Hepatocyte (in vitro differentiated cells): ENCODE results near the gene C2orf92. TPM values are rescaled to one million over a fixed set of nuclear protein-coding genes. Genes with fewer than 3 reads are reported as not detected.

Source experiments
- DNase-seq: peaks from one replicate; pipeline ENCODE4 v3.0.0-alpha.2; 2016; ENCODE audit warnings: low spot score
- H2AFZ ChIP-seq: fragments of 200-600 bp; sonication (generic); 2 replicates; pipeline ENCODE4 v1.6.0; 2016; ENCODE audit warnings: antibody characterized with exemption, mild to moderate bottlenecking
- H3K27ac ChIP-seq: fragments of 200-600 bp; sonication (generic); 2 replicates; pipeline ENCODE4 v1.5.1; 2016; ENCODE audit warnings: mild to moderate bottlenecking
- H3K27me3 ChIP-seq: fragments of 200-600 bp; sonication (generic); 2 replicates; pipeline ENCODE4 v1.6.1; 2016
- H3K36me3 ChIP-seq: fragments of 200-600 bp; sonication (generic); replicated peaks from 2 replicates; pipeline ENCODE4 v1.5.1; 2016; ENCODE audit warnings: low read depth; ENCODE audit not compliant: insufficient read depth
- H3K4me1 ChIP-seq: fragments of 200-600 bp; sonication (generic); 2 replicates; pipeline ENCODE4 v1.5.1; 2016; ENCODE audit warnings: mild to moderate bottlenecking, moderate library complexity; ENCODE audit not compliant: insufficient read depth
- H3K4me2 ChIP-seq: fragments of 200-600 bp; sonication (generic); 2 replicates; pipeline ENCODE4 v1.6.0; 2016
- H3K4me3 ChIP-seq: fragments of 200-600 bp; sonication (generic); 2 replicates; pipeline ENCODE4 v1.5.1; 2016; ENCODE audit warnings: mild to moderate bottlenecking
- H3K79me2 ChIP-seq: fragments of 200-600 bp; sonication (generic); 2 replicates; pipeline ENCODE4 v1.6.0; 2017; ENCODE audit warnings: mild to moderate bottlenecking
- H3K9me2 ChIP-seq: fragments of 200-600 bp; sonication (generic); replicated peaks from 2 replicates; pipeline ENCODE4 v1.6.0; 2017; ENCODE audit warnings: mild to moderate bottlenecking; ENCODE audit not compliant: insufficient read depth
- H3K9me3 ChIP-seq: fragments of 200-600 bp; sonication (generic); 2 replicates; pipeline ENCODE4 v1.5.1; 2016; ENCODE audit warnings: low read depth, mild to moderate bottlenecking
- H4K20me1 ChIP-seq: fragments of 200-600 bp; sonication (generic); 2 replicates; pipeline ENCODE4 v1.6.0; 2016; ENCODE audit warnings: mild to moderate bottlenecking; ENCODE audit not compliant: insufficient read depth, poor library complexity, severe bottlenecking
- CTCF ChIP-seq: fragments of 200-600 bp; sonication (generic); IDR thresholded peaks from 2 replicates; pipeline ENCODE4 v1.5.1; 2016; ENCODE audit warnings: antibody characterized with exemption, mild to moderate bottlenecking; ENCODE audit not compliant: poor library complexity
- EZH2 ChIP-seq: fragments of 200-600 bp; sonication (generic); IDR thresholded peaks from 2 replicates; pipeline ENCODE4 v1.6.1; 2016; ENCODE audit warnings: antibody characterized with exemption, mild to moderate bottlenecking, borderline replicate concordance
- EZH2phosphoT487 ChIP-seq: fragments of 200-600 bp; sonication (generic); IDR thresholded peaks from one replicate; pipeline ENCODE4 v1.6.1; 2018; ENCODE audit warnings: antibody characterized with exemption, mild to moderate bottlenecking, low read depth, moderate library complexity; ENCODE audit not compliant: unreplicated experiment, severe bottlenecking
- WGBS: methylation state at CpG from one replicate; pipeline ENCODE4 v1.1.6; 2016; ENCODE audit warnings: low lambda C conversion rate; ENCODE audit errors: missing lambda C conversion rate; 5-methylcytosine and 5-hydroxymethylcytosine counted together
- polyA plus RNA-seq: library from polyadenylated mRNA; unstranded; fragments of >200 nt; fragmentation: Nextera tagmentation; extraction: Ambion mirVana; gene quantifications from 2 replicates; pipeline ENCODE4 v1.2.1, GENCODE V29; 2016
- total RNA-seq: library from RNA; depleted of rRNA; stranded (reverse); fragments of >200 nt; gene quantifications from 2 replicates; pipeline ENCODE4 v1.2.3, GENCODE V29; 2014

Gene C2orf92
- total and polyA plus RNA-seq, 2 experiments from 2014 or later, result 2.1 to 4.5 TPM

- Histone ChIP-seq H3K4me3 (no peak overlapping the region), H3K4me2 (no peak overlapping the region), H4K20me1 (no peaks in the 10 kb centered on the region), H3K79me2 (no peaks in the 10 kb centered on the region), H3K9me3 (no peaks in the 10 kb centered on the region), H3K27me3 (no peaks in the 10 kb centered on the region), H3K27ac (no peak overlapping the region), H2AFZ (no peak overlapping the region), H3K9me2 (no peaks in the 10 kb centered on the region), H3K36me3 (no peaks in the 10 kb centered on the region), H3K4me1 (no peaks in the 10 kb centered on the region)
- no peak for TF ChIP-seq EZH2
- TF ChIP-seq EZH2phosphoT487, result no peak
- no peak for TF ChIP-seq CTCF
- DNase-seq, result no peak
- 96% methylated on average over 35 of the region's 41 CpGs for WGBS
Observed at GRCh38 chr2:97724073-97724410, 54.5 kb downstream of the C2orf92 start.

- Histone ChIP-seq H3K4me2 (no peak overlapping the region), H3K9me3 (no peaks in the 10 kb centered on the region), H3K27me3 (no peaks in the 10 kb centered on the region), H3K79me2 (no peaks in the 10 kb centered on the region), H3K9me2 (no peaks in the 10 kb centered on the region), H3K4me1 (no peaks in the 10 kb centered on the region), H3K4me3 (no peak overlapping the region), H4K20me1 (no peaks in the 10 kb centered on the region), H2AFZ (no peak overlapping the region), H3K36me3 (no peaks in the 10 kb centered on the region), H3K27ac (no peak overlapping the region)
- no peak for TF ChIP-seq EZH2phosphoT487
- no peak for TF ChIP-seq CTCF
- TF ChIP-seq EZH2, result no peak
- WGBS, result 91% methylated on average over 14 of the region's 17 CpGs
- no peak for DNase-seq
Observed at GRCh38 chr2:97724501-97724900, 55.0 kb downstream of the C2orf92 start.

GRCh38 chr2:97724946-97725688, 55.6 kb downstream of the C2orf92 start:
- Histone ChIP-seq H2AFZ (no peak overlapping the region), H3K9me2 (no peaks in the 10 kb centered on the region), H3K27me3 (no peaks in the 10 kb centered on the region), H3K79me2 (no peaks in the 10 kb centered on the region), H4K20me1 (no peaks in the 10 kb centered on the region), H3K4me1 (no peaks in the 10 kb centered on the region), H3K9me3 (no peaks in the 10 kb centered on the region), H3K4me2 (no peak overlapping the region), H3K36me3 (no peaks in the 10 kb centered on the region), H3K4me3 (no peak overlapping the region), H3K27ac (no peak overlapping the region)
- WGBS, result 97% methylated on average over 28 of the region's 31 CpGs
- TF ChIP-seq CTCF, result no peak
- no peak for TF ChIP-seq EZH2phosphoT487
- no peak for TF ChIP-seq EZH2
- no peak for DNase-seq
